Skeletal muscle satellite cell (primary cell): ENCODE measurements around the gene ATP2A3.

Experiments
- H3K27me3 ChIP-seq: 2 replicates; pipeline ENCODE4 v1.7.0; 2013; ENCODE audit warnings: low read length; ENCODE audit not compliant: control insufficient read depth, insufficient read depth
- H3K36me3 ChIP-seq: 2 replicates; pipeline ENCODE4 v1.7.0; 2013; ENCODE audit warnings: mild to moderate bottlenecking, control low read depth, low read length; ENCODE audit not compliant: insufficient read depth
- H3K4me1 ChIP-seq: 2 replicates; pipeline ENCODE4 v1.7.0; 2013; ENCODE audit warnings: low read length; ENCODE audit not compliant: control insufficient read depth, insufficient read depth
- H3K4me2 ChIP-seq: 2 replicates; pipeline ENCODE4 v1.7.0; 2013; ENCODE audit warnings: mild to moderate bottlenecking, low read length
- H3K4me3 ChIP-seq: 2 replicates; pipeline ENCODE4 v1.7.0; 2013; ENCODE audit warnings: low read length
- H3K9ac ChIP-seq: 2 replicates; pipeline ENCODE4 v1.7.0; 2013; ENCODE audit warnings: mild to moderate bottlenecking, low read depth, low read length, moderate library complexity
- H3K9me3 ChIP-seq: replicated peaks from 2 replicates; pipeline ENCODE4 v1.7.0; 2013; ENCODE audit warnings: mild to moderate bottlenecking, control low read depth, low read length

The ATP2A3 gene

DNA sequence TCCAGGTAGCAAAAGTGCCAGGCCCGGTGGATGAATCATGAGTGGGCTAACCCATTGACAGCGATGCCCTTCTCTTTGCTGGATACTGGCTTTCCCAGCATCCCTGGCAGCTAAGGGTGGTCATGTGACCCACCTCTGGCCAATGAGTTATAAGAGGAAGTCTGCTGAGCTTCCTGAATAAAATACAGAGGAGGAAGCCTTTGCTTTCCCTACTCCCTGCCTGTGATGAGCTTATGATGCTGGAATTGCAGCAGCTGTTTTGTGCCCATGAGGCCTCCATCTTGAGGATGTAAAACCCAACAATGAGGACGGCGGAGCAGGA, 15.0 kb upstream of the ATP2A3 start:
- Histone ChIP-seq H3K4me1 (peaks cover 15% of the 10 kb centered on the region), H3K9ac (no peak overlapping the region), H3K27me3 (no peaks in the 10 kb centered on the region), H3K4me2 (no peak overlapping the region), H3K9me3 (peaks cover 4% of the 10 kb centered on the region), H3K4me3 (no peak overlapping the region), H3K36me3 (no peaks in the 10 kb centered on the region)

- Histone ChIP-seq H3K9ac (no peak overlapping the region), H3K4me3 (no peak overlapping the region), H3K27me3 (no peaks in the 10 kb centered on the region), H3K4me2 (no peak overlapping the region), H3K4me1 (peaks cover 10% of the 10 kb centered on the region), H3K36me3 (no peaks in the 10 kb centered on the region), H3K9me3 (peaks cover 4% of the 10 kb centered on the region)
These were observed 14.4 kb upstream of the ATP2A3 start for GRCh38 chr17:3978421-3979289.

GRCh38 chr17:3977387-3977786, 13.2 kb upstream of the ATP2A3 start:
- no peak overlapping the region for H3K9ac ChIP-seq
- H3K36me3 ChIP-seq, result no peaks in the 10 kb centered on the region
- H3K4me2 ChIP-seq, result no peak overlapping the region
- H3K27me3 ChIP-seq, result no peaks in the 10 kb centered on the region
- peaks cover 4% of the 10 kb centered on the region for H3K9me3 ChIP-seq
- H3K4me1 ChIP-seq, result peaks cover 9% of the 10 kb centered on the region
- no peak overlapping the region for H3K4me3 ChIP-seq

- H3K4me3 ChIP-seq, result no peak overlapping the region
- H3K9ac ChIP-seq, result no peak overlapping the region
- H3K9me3 ChIP-seq, result peaks cover 4% of the 10 kb centered on the region
- no peaks in the 10 kb centered on the region for H3K27me3 ChIP-seq
- no peak overlapping the region for H3K4me2 ChIP-seq
- H3K4me1 ChIP-seq, result peaks cover 9% of the 10 kb centered on the region
- no peaks in the 10 kb centered on the region for H3K36me3 ChIP-seq
These were observed 12.5 kb upstream of the ATP2A3 start for GRCh38 chr17:3976675-3977171.

DNA sequence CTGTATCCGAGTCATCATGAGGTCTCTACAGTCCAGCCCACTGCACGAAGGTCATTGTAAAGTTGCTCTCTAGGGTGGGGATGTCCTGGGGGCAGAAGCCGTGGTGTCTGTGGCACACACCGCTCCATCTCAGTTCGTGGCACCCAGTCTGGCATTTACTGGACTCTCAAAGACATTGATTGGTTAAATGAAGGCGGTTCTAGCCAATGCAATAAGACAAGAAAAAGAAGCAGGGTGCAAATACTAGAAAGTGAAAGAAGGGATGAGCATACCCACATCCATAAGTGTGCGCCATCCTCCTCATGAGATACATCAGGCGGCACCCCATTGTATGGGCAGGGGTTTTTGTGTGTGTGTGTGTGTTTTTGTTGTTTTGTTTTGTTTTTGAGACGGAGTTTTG, 10.7 kb upstream of the ATP2A3 start:
- Histone ChIP-seq H3K9me3 (peaks cover 4% of the 10 kb centered on the region), H3K27me3 (peaks cover 12% of the 10 kb centered on the region), H3K9ac (no peak overlapping the region), H3K36me3 (no peaks in the 10 kb centered on the region), H3K4me3 (no peak overlapping the region), H3K4me2 (no peak overlapping the region), H3K4me1 (peaks cover 9% of the 10 kb centered on the region)

DNA sequence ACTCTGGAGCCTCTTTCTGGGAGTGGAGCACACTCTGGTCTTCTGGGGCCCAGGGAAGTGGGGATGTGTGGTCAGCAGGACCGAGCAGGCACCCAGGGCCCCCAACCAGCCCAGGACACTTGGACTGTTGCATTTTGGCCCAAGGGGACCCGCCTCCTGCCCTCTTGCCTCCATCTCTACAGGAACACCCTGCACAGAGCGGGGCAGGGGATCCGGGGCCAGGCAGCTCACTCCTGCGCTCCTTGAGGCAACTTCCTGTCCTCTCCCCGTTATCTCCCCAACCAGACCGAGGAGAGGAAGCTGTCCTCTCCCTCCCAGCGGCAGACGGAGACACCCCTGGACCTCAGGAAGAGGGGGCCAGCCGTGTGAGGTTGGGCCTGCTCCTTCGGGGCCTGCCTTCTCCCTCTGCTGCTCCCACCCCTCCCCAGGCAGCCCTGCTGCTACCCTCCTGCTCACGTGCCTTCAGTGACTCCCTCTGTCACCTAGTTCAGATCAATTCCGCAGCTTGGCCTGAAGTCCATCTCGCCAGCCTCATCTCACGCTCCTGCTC, 10.0 kb upstream of the ATP2A3 start:
- no peaks in the 10 kb centered on the region for H3K36me3 ChIP-seq
- H3K27me3 ChIP-seq, result peaks cover 14% of the 10 kb centered on the region
- peaks cover 9% of the 10 kb centered on the region for H3K4me1 ChIP-seq
- no peak overlapping the region for H3K9ac ChIP-seq
- H3K4me2 ChIP-seq, result no peak overlapping the region
- H3K9me3 ChIP-seq, result peaks cover 4% of the 10 kb centered on the region
- H3K4me3 ChIP-seq, result no peak overlapping the region

- no peak overlapping the region for H3K4me2 ChIP-seq
- no peak overlapping the region for H3K4me3 ChIP-seq
- peaks cover 9% of the 10 kb centered on the region for H3K4me1 ChIP-seq
- no peaks in the 10 kb centered on the region for H3K36me3 ChIP-seq
- H3K9me3 ChIP-seq, result peaks cover 4% of the 10 kb centered on the region
- no peak overlapping the region for H3K9ac ChIP-seq
- peaks cover 18% of the 10 kb centered on the region for H3K27me3 ChIP-seq
These were observed 9.4 kb upstream of the ATP2A3 start for GRCh38 chr17:3973495-3974137.

DNA sequence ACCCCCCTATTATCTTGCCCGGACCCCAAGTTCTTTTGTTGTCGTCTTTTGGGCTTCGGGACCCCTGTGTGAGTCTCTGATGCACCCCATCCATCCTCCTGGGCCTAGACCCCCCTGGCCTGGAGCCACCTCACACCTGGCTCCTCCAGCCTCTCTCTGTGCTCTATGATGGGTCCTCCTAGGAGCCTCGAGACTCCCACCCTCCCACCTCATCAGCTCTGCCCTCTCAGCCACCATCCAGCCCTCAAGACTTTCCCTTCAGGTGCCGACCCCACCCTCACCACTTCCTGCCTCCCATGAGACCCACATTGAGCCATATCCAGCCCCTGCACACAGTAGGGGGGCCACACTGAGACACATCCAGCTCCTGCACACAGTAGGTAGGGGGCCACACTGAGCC, 8.7 kb upstream of the ATP2A3 start:
- Histone ChIP-seq H3K4me2 (no peak overlapping the region), H3K9me3 (peaks cover 4% of the 10 kb centered on the region), H3K27me3 (peaks cover 22% of the 10 kb centered on the region), H3K4me3 (no peak overlapping the region), H3K9ac (no peak overlapping the region), H3K4me1 (peaks cover 9% of the 10 kb centered on the region), H3K36me3 (no peaks in the 10 kb centered on the region)

DNA sequence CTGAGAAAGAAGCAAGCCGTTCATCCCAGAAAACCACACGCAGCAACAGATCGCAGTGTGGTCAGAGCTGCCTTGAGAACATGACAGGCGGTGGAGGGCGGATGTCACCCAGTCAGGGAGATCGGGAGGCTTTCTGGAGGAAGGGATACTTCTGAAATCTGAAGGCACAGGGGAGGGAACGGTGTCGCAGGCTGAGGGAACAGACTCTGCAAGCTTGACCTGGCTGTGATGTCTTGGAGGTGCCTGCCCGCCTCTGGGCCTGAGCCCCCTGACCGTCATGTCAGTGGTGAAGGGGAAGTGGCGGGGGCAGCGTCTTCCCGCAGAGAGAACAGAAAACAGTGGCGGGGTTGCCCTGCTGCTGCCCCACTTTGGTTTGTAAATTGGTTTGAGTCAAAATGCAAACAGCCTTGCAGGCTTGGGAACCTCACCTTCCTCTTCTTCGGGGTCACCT, 8.1 kb upstream of the ATP2A3 start:
- Histone ChIP-seq H3K9me3 (peaks cover 4% of the 10 kb centered on the region), H3K9ac (no peak overlapping the region), H3K27me3 (peaks cover 27% of the 10 kb centered on the region), H3K4me3 (no peak overlapping the region), H3K4me2 (no peak overlapping the region), H3K36me3 (no peaks in the 10 kb centered on the region), H3K4me1 (peaks cover 9% of the 10 kb centered on the region)

- Histone ChIP-seq H3K4me1 (no peaks in the 10 kb centered on the region), H3K9me3 (peaks cover 4% of the 10 kb centered on the region), H3K9ac (no peak overlapping the region), H3K27me3 (peaks cover 27% of the 10 kb centered on the region), H3K36me3 (no peaks in the 10 kb centered on the region), H3K4me3 (no peak overlapping the region), H3K4me2 (no peak overlapping the region)
These were observed 6.4 kb upstream of the ATP2A3 start for GRCh38 chr17:3970668-3971067.

DNA sequence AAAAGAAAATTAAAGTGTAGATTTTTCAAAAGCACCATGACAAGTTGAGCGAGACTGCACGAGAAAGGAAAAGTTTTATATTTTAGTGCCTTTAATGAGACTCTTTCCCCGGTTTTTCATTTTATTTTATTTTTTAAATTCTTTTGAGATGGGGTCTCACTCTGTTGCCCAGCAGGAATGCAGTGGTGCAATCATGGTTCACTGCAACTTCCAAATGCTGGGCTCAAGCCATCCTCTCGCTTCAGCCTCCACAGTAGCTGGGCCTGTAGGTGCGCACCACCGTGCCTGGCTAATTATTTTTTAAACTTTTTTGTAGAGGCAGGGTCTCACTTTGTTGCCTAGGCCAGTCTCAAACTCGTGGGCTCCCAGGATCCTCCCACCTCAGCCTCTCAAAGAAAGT, 5.7 kb upstream of the ATP2A3 start:
- H3K4me1 ChIP-seq, result peaks cover 3% of the 10 kb centered on the region
- peaks cover 4% of the 10 kb centered on the region for H3K9me3 ChIP-seq
- H3K4me3 ChIP-seq, result no peak overlapping the region
- H3K9ac ChIP-seq, result no peak overlapping the region
- no peaks in the 10 kb centered on the region for H3K36me3 ChIP-seq
- H3K4me2 ChIP-seq, result no peak overlapping the region
- peaks cover 27% of the 10 kb centered on the region for H3K27me3 ChIP-seq
